Osteocyte (in vitro differentiated cells): ENCODE measurements around the gene HS3ST2. TPM values are rescaled to one million over a fixed set of nuclear protein-coding genes. Genes with fewer than 3 reads are reported as not detected.
"Not testable (repeated sequence)": the region's sequence is repeated elsewhere in the genome, so short reads cannot be mapped to it uniquely, and the experiment has no call there.

Source experiments
- DNase-seq: peaks from one replicate; pipeline ENCODE4 v3.0.0; 2021; ENCODE audit warnings: mixed read lengths; ENCODE audit not compliant: unreplicated experiment; ENCODE audit errors: extremely low spot score
- H3K27ac Mint-ChIP-seq: one replicate; pipeline ENCODE4 v1.8.0; 2021; ENCODE audit warnings: mild to moderate bottlenecking, mixed read lengths; ENCODE audit not compliant: unreplicated experiment
- H3K27me3 Mint-ChIP-seq: one replicate; pipeline ENCODE4 v1.8.0; 2021; ENCODE audit warnings: mixed read lengths; ENCODE audit not compliant: unreplicated experiment
- H3K36me3 Mint-ChIP-seq: one replicate; pipeline ENCODE4 v1.8.0; 2021; ENCODE audit warnings: mixed read lengths; ENCODE audit not compliant: unreplicated experiment
- H3K4me1 Mint-ChIP-seq: one replicate; pipeline ENCODE4 v1.8.0; 2021; ENCODE audit warnings: mixed read lengths; ENCODE audit not compliant: unreplicated experiment
- H3K4me3 Mint-ChIP-seq: one replicate; pipeline ENCODE4 v1.8.0; 2021; ENCODE audit warnings: mild to moderate bottlenecking, moderate library complexity, mixed read lengths; ENCODE audit not compliant: unreplicated experiment
- H3K9me3 Mint-ChIP-seq: one replicate; pipeline ENCODE4 v1.8.0; 2021; ENCODE audit warnings: mixed read lengths; ENCODE audit not compliant: unreplicated experiment
- total RNA-seq: library from RNA; stranded (reverse); gene quantifications from 2 replicates; pipeline ENCODE4 v1.2.1, GENCODE V29; 2021
- TF ChIP-seq, protein P1 (sequence below): fragments of 200-600 bp; sonication (generic); IDR thresholded peaks from 2 replicates; pipeline ENCODE4 v1.5.0; 2021; ENCODE audit warnings: antibody characterized with exemption, mild to moderate bottlenecking, moderate library complexity

Gene HS3ST2
- total RNA-seq, 1 donor from 2014 or later, result not detected

DNA sequence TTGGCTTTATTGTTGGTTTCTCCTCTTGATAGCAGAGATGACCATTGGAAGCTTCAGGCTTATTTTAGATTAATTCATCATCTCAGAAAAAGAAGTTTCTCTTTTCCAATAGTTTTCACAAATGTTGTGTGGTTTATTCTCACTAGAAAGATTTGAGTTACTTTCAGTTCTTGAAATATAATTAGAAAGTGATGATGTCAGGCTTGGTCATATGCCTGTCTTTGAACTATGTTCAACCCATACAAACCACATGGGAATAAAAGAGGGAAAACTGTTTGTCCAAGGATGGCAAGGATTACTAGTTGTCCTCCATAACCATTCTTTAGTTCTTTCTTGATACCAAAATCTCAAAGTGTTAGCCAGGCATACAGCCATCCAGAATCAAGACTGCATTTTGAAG is 3.7 kb upstream of the HS3ST2 start:
- Mint-ChIP-seq H3K36me3 (no peaks in the 10 kb centered on the region), H3K4me3 (no peak overlapping the region), H3K4me1 (peaks cover 7% of the 10 kb centered on the region), H3K9me3 (no peaks in the 10 kb centered on the region), H3K27me3 (peaks cover 17% of the 10 kb centered on the region), H3K27ac (no peak overlapping the region)
- TF ChIP-seq, protein P1, sequence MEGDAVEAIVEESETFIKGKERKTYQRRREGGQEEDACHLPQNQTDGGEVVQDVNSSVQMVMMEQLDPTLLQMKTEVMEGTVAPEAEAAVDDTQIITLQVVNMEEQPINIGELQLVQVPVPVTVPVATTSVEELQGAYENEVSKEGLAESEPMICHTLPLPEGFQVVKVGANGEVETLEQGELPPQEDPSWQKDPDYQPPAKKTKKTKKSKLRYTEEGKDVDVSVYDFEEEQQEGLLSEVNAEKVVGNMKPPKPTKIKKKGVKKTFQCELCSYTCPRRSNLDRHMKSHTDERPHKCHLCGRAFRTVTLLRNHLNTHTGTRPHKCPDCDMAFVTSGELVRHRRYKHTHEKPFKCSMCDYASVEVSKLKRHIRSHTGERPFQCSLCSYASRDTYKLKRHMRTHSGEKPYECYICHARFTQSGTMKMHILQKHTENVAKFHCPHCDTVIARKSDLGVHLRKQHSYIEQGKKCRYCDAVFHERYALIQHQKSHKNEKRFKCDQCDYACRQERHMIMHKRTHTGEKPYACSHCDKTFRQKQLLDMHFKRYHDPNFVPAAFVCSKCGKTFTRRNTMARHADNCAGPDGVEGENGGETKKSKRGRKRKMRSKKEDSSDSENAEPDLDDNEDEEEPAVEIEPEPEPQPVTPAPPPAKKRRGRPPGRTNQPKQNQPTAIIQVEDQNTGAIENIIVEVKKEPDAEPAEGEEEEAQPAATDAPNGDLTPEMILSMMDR, result no peak
- no peak for DNase-seq

DNA sequence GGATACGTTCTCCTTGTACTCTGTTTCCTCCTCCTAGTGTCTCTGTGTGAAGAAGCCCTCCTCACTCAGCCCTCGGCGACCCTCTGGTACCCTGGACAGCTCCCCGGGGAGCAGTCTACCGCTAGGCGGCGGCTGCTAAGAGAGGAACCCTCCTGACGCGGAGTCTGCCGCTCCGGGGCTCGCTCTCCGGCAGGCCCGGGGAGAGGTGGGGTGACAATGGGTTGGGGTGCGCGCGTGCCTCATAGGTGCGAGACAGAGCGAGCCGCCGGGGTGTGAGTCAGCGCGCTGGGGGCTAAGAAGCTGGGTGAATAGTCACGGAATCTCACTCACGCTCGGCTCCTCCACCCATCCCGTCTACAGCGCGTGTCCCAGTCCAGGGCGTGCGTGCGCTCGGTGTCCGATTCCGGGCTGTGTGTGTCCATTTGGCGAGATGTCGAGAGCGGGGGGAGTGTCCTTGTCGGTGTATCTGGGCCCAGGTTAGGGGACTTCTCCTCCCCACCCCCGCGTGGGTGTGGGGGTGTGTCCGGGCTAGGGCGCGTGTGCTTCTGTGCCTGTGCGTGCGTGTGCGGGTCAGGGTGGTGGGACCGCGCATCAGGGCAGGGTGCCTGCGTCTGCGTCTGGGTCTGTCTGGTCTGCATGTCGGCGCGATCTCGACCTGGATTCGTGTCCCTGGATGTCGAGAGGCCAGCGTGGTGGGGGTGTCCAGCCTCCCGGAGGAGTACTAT is 577 bp upstream of the HS3ST2 start:
- Mint-ChIP-seq H3K9me3 (no peaks in the 10 kb centered on the region), H3K27ac (no peak overlapping the region), H3K4me3 (peak overlapping the region; percentile 61), H3K36me3 (no peaks in the 10 kb centered on the region), H3K27me3 (peaks cover 18% of the 10 kb centered on the region), H3K4me1 (peaks cover 7% of the 10 kb centered on the region)
- no peak for DNase-seq
- TF ChIP-seq, protein P1, result peak; percentile 55

DNA sequence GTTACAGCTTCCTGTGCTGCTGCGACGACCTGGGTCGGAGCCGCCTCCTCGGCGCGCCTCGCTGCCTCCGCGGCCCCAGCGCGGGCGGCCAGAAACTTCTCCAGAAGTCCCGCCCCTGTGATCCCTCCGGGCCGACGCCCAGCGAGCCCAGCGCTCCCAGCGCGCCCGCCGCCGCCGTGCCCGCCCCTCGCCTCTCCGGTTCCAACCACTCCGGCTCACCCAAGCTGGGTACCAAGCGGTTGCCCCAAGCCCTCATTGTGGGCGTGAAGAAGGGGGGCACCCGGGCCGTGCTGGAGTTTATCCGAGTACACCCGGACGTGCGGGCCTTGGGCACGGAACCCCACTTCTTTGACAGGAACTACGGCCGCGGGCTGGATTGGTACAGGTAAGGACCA is 746 bp downstream of the HS3ST2 start:
- H3K27me3 Mint-ChIP-seq, result peaks cover 18% of the 10 kb centered on the region
- H3K4me1 Mint-ChIP-seq, result peaks cover 7% of the 10 kb centered on the region

DNA sequence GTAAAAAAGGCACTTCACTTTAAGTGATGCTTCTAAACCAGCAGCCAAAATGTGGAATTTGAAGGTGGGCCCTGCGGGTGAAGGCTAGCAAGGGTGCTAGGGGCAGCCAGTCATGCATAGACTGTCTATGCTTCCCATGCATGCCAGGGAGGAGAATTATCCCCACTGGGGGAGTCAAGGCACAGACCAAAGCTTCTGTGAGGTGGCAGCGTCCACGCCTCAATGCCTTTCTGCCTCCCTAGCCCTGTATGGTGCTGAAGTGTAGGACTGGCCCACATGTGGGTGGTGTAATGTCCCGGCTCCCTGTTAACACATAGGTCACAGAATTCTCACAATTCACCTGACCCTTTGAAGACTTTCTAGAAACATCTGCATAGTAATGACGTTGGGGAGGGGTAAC is 1.9 kb downstream of the HS3ST2 start:
- Mint-ChIP-seq H3K27me3 (peaks cover 18% of the 10 kb centered on the region), H3K27ac (no peak overlapping the region), H3K4me1 (peaks cover 7% of the 10 kb centered on the region), H3K4me3 (no peak overlapping the region), H3K36me3 (no peaks in the 10 kb centered on the region), H3K9me3 (peaks cover 5% of the 10 kb centered on the region)
- TF ChIP-seq, protein P1, result no peak
- no peak for DNase-seq

More for the DNA sequence above, 746 bp downstream of the HS3ST2 start:
- Mint-ChIP-seq H3K9me3 (peaks cover 5% of the 10 kb centered on the region), H3K36me3 (no peaks in the 10 kb centered on the region), H3K27ac (no peak overlapping the region), H3K4me3 (no peak overlapping the region)
- DNase-seq, result no peak
- TF ChIP-seq, protein P1, result no peak

DNA sequence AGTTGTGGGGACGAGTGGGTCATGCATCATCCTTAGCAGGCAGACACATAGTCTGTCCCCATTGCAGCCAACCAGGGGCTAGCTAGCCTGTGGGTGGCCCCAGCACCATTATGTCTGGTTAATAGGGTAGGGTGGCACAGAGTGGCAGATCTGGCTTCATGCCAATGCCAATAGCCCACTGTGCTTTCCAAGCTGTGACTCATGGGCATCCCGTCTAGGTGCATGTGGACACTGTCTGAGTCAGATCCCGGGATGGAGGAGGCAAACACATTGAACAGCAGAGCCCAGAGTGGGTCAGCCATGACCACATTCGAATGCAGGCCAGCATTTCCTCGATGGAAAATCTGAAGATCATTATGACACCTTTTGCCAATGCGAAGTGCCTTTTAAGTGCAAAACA is 2.5 kb downstream of the HS3ST2 start:
- no peak for DNase-seq
- H3K27ac Mint-ChIP-seq, result no peak overlapping the region
- H3K27me3 Mint-ChIP-seq, result peaks cover 18% of the 10 kb centered on the region
- H3K36me3 Mint-ChIP-seq, result no peaks in the 10 kb centered on the region
- no peak overlapping the region for H3K4me3 Mint-ChIP-seq
- H3K9me3 Mint-ChIP-seq, result peaks cover 5% of the 10 kb centered on the region
- H3K4me1 Mint-ChIP-seq, result peaks cover 7% of the 10 kb centered on the region
- TF ChIP-seq, protein P1, result no peak

DNA sequence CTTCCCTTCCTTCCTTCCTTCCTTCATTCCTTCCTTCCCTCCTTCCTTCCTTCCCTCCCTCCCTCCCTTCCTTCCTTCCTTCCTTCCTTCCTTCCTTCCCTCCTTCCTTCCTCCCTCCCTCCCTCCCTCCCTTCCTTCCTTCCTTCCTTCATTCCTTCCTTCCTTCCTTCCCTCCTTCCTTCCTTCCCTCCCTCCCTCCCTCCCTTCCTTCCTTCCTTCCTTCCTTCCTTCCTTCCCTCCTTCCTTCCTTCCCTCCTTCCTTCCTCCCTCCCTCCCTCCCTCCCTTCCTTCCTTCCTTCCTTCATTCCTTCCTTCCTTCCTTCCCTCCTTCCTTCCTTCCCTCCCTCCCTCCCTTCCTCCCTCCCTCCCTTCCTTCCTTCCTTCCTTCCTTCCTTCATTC is 4.8 kb downstream of the HS3ST2 start:
- not testable (repeated sequence) for DNase-seq, H3K4me3 Mint-ChIP-seq, H3K9me3 Mint-ChIP-seq, H3K4me1 Mint-ChIP-seq, H3K36me3 Mint-ChIP-seq, H3K27me3 Mint-ChIP-seq, H3K27ac Mint-ChIP-seq
